Measurements from ENCODE around the gene CARD11. TPM values are rescaled to one million over a fixed set of nuclear protein-coding genes. Genes with fewer than 3 reads are reported as not detected.
A peak's percentile ranks its signal among the peaks of the same experiment; 100 is the strongest.
"Not testable (repeated sequence)": the region's sequence is repeated elsewhere in the genome, so short reads cannot be mapped to it uniquely, and the experiment has no call there.

Gene CARD11
- total RNA-seq, 1 experiment from 2014 or later, result 0.82 TPM

GRCh38 chr7:2921653-2922347 lies 121.9 kb downstream of the CARD11 start:
- Histone ChIP-seq H3K27me3 (ENCODE audit: control insufficient read depth, insufficient read depth, low read length) (peaks cover 4% of the 10 kb centered on the region; the same call in 1 of the 2 replicates), H3K9me3 (ENCODE audit: control insufficient read depth, insufficient read depth, low read depth, low read length) (no peaks in the 10 kb centered on the region), H3K36me3 (ENCODE audit: control insufficient read depth, insufficient read depth, low read length) (no peaks in the 10 kb centered on the region), H3K4me1 (ENCODE audit: control insufficient read depth, insufficient read depth, low read length) (peaks cover 10% of the 10 kb centered on the region), H3K4me3 (ENCODE audit: low read depth in 2 of 2, low read length in 2 of 2) (no peak overlapping the region), H3K27ac (ENCODE audit: low read length) (no peak overlapping the region)
- DNase-seq (ENCODE audit: low read depth, low spot score) (no peak), ATAC-seq (peak; percentile 50; the same call in 1 of the 2 replicates)
- BruUV-seq (replicated peaks), result no TSS peak
- ChIA-PET POLR2A (no interaction called here), CTCF (interaction anchor here (0.6 to 1.3 kb wide), 6 partner anchors 11 to 257 kb away, joined by 3 to 7 read pairs (median 3); no protein-coding TSS in a partner anchor)
- in situ Hi-C loops (cut with HindIII; ENCODE audit: low pct_unique_long_range_greater_than_20kb, low sequenced_read_pairs), result no loop called here
- TF ChIP-seq TCF7L2 (IDR thresholded peaks at IDR 0.05; ENCODE audit: low read depth, low read length) (no peak), REST (IDR thresholded peaks at IDR 0.05; ENCODE audit: insufficient read depth in 1 of 2, low read depth in 2 of 2, low read length in 1 of 2) (no peak), CTCF (IDR thresholded peaks at IDR 0.05) (no peak; the same call in 1 of the 2 replicates), SIN3A (IDR thresholded peaks at IDR 0.05; ENCODE audit: borderline replicate concordance, insufficient read depth, low read depth, low read length) (no peak), POLR2AphosphoS5 (IDR thresholded peaks at IDR 0.05; ENCODE audit: low read depth, low read length) (no peak)
- intact Hi-C loops (cut with micrococcal nuclease; ENCODE audit: unreplicated experiment), result no loop called here

- POLR2A ChIA-PET, result interaction anchor here (0.6 kb wide), 1 partner anchor 76 kb away, joined by 10 read pairs; no protein-coding TSS in a partner anchor
- no peak for TF ChIP-seq TCF7L2 (IDR thresholded peaks at IDR 0.05; ENCODE audit: low read depth, low read length)
- no peak for TF ChIP-seq SIN3A (IDR thresholded peaks at IDR 0.05; ENCODE audit: borderline replicate concordance, insufficient read depth, low read depth, low read length)
- TF ChIP-seq REST (IDR thresholded peaks at IDR 0.05; ENCODE audit: insufficient read depth in 1 of 2, low read depth in 2 of 2, low read length in 1 of 2), result no peak
- TF ChIP-seq CTCF (IDR thresholded peaks at IDR 0.05), result no peak
- TF ChIP-seq POLR2AphosphoS5 (IDR thresholded peaks at IDR 0.05; ENCODE audit: low read depth, low read length), result no peak
- Histone ChIP-seq H3K27ac (ENCODE audit: low read length) (no peak overlapping the region), H3K36me3 (ENCODE audit: control insufficient read depth, insufficient read depth, low read length) (no peaks in the 10 kb centered on the region), H3K4me3 (ENCODE audit: low read depth in 2 of 2, low read length in 2 of 2) (no peak overlapping the region), H3K4me1 (ENCODE audit: control insufficient read depth, insufficient read depth, low read length) (peaks cover 10% of the 10 kb centered on the region), H3K9me3 (ENCODE audit: control insufficient read depth, insufficient read depth, low read depth, low read length) (no peaks in the 10 kb centered on the region), H3K27me3 (ENCODE audit: control insufficient read depth, insufficient read depth, low read length) (peaks cover 7% of the 10 kb centered on the region; the same call in 1 of the 2 replicates)
- no peak for DNase-seq (ENCODE audit: low read depth, low spot score)
- CTCF ChIA-PET, result interaction anchor here (0.6 to 1.3 kb wide), 4 partner anchors 10 to 257 kb away, joined by 3 read pairs; no protein-coding TSS in a partner anchor
- in situ Hi-C loops (cut with HindIII; ENCODE audit: low pct_unique_long_range_greater_than_20kb, low sequenced_read_pairs) (no loop called here), intact Hi-C loops (cut with micrococcal nuclease; ENCODE audit: unreplicated experiment) (no loop called here)
- BruUV-seq (replicated peaks), result no TSS peak
- peak; percentile 48; the same call in 1 of the 2 replicates for ATAC-seq
These were observed 122.6 kb downstream of the CARD11 start for GRCh38 chr7:2920956-2921652.

DNA sequence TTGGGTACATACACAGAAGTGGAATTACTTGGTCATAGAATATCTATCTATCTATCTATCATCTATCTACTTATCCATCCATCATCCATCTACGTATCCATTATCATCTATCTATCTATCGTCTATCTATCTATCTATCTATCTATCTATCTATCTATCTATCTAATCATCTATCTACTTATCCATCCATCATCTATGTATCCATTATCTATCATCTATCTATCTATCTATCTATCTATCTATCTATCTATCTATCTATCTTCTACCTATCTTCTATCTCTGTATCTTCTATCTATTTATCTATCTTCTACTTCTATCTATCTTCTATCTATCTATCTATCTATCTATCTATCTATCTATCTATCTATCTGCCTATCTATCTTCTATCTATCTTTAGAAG lies 123.2 kb downstream of the CARD11 start:
- in situ Hi-C loops (cut with HindIII; ENCODE audit: low pct_unique_long_range_greater_than_20kb, low sequenced_read_pairs); H3K27ac ChIP-seq (ENCODE audit: low read length); intact Hi-C loops (cut with micrococcal nuclease; ENCODE audit: unreplicated experiment); H3K36me3 ChIP-seq (ENCODE audit: control insufficient read depth, insufficient read depth, low read length); H3K9me3 ChIP-seq (ENCODE audit: control insufficient read depth, insufficient read depth, low read depth, low read length); ATAC-seq; H3K4me3 ChIP-seq (ENCODE audit: low read depth in 2 of 2, low read length in 2 of 2); DNase-seq (ENCODE audit: low read depth, low spot score); POLR2A ChIA-PET; BruUV-seq (replicated peaks); H3K27me3 ChIP-seq (ENCODE audit: control insufficient read depth, insufficient read depth, low read length); CTCF ChIA-PET: not testable (repeated sequence)
- peaks cover 12% of the 10 kb centered on the region for H3K4me1 ChIP-seq (ENCODE audit: control insufficient read depth, insufficient read depth, low read length)
